Tibial artery (tissue), 4 donors: ENCODE measurements around the gene CFI.

ENCODE experiments used
- DNase-seq, 2 donors: peaks; one replicate each; pipeline ENCODE4 v3.0.0-alpha.2; 2019
- H3K27ac ChIP-seq, 2 donors: fragments of 200-600 bp; sonication (generic) in 1 of 2; 1 replicate in 1 of 2; 2 replicates in 1 of 2; pipeline ENCODE4 v1.5.1; 2018 to 2019; ENCODE audit warnings: mild to moderate bottlenecking in 1 of 2
- H3K27me3 ChIP-seq, 2 donors: fragments of 200-600 bp; sonication (generic) in 1 of 2; one replicate each; pipeline versions ENCODE4 v1.5.1 to v1.6.0; 2016 to 2019
- H3K36me3 ChIP-seq, 3 donors: fragments of 200-600 bp; sonication (generic) in 2 of 3; one replicate each; pipeline ENCODE4 v1.5.1; 2016 to 2019; ENCODE audit warnings: mild to moderate bottlenecking in 2 of 3
- H3K4me1 ChIP-seq, 4 donors: fragments of 200-600 bp; sonication (generic) in 2 of 4; 1 replicate in 3 of 4; 2 replicates in 1 of 4; pipeline ENCODE4 v1.5.1; 2016 to 2019
- H3K4me3 ChIP-seq, 2 donors: fragments of 200-600 bp; sonication (generic) in 1 of 2; 1 replicate in 1 of 2; 2 replicates in 1 of 2; pipeline ENCODE4 v1.5.1; 2018 to 2019; ENCODE audit warnings: mild to moderate bottlenecking in 2 of 2
- H3K9me3 ChIP-seq, 3 donors: fragments of 200-600 bp; sonication (generic) in 1 of 3; one replicate each; pipeline ENCODE4 v1.5.1; 2016 to 2019
- intact Hi-C: fragments of 100-400 bp; cut with DNase I; formaldehyde crosslinking; loops from one replicate; pipeline ENCODE4 v1.15.0; 2023; ENCODE audit warnings: low total_unique reads
- TF ChIP-seq, protein P1 (sequence below), 2 experiments: fragments of 200-600 bp in 1 of 2; fragments of 450-650 bp in 1 of 2; IDR thresholded peaks; one replicate each; pipeline ENCODE4 v1.5.1; 2017 to 2019; ENCODE audit warnings: antibody characterized with exemption in 2 of 2, mild to moderate bottlenecking in 1 of 2, moderate library complexity in 1 of 2

The CFI gene

DNA sequence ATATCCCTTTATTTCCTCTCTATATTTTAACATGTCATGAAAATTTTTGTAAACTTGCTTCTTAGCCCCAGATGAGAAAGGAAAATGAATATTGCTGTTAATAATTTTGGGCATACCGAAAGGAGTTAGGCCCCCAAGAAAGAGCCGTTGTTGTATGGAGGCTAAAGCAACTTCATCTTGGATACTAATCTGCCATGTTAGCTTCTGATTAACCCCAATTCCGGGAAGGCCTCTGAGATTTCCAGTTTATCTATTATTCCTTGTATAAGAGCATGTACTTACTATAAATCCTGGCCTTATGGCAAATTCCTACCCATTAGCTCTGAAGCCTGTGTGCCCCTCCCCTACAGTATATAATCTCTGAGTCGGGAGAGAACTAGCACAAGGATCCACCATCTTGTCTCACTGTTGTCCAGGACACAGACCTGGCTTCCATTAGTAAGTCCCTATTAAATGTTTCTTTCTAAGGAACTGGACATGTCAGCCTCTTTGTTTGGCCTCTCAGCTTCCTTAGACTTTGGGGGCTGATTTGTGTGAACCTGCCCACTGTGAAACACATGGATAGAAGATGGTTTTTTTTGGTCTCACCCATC, 51.1 kb downstream of the CFI start:
- no peaks in the 10 kb centered on the region for H3K9me3 ChIP-seq
- TF ChIP-seq, protein P1, sequence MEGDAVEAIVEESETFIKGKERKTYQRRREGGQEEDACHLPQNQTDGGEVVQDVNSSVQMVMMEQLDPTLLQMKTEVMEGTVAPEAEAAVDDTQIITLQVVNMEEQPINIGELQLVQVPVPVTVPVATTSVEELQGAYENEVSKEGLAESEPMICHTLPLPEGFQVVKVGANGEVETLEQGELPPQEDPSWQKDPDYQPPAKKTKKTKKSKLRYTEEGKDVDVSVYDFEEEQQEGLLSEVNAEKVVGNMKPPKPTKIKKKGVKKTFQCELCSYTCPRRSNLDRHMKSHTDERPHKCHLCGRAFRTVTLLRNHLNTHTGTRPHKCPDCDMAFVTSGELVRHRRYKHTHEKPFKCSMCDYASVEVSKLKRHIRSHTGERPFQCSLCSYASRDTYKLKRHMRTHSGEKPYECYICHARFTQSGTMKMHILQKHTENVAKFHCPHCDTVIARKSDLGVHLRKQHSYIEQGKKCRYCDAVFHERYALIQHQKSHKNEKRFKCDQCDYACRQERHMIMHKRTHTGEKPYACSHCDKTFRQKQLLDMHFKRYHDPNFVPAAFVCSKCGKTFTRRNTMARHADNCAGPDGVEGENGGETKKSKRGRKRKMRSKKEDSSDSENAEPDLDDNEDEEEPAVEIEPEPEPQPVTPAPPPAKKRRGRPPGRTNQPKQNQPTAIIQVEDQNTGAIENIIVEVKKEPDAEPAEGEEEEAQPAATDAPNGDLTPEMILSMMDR (IDR thresholded peaks at IDR 0.05), result no peak
- H3K4me1 ChIP-seq, result no peaks in the 10 kb centered on the region
- no peak overlapping the region for H3K4me3 ChIP-seq
- no peaks in the 10 kb centered on the region for H3K27me3 ChIP-seq
- no peak for DNase-seq
- no peaks in the 10 kb centered on the region for H3K36me3 ChIP-seq
- no peak overlapping the region for H3K27ac ChIP-seq
- intact Hi-C loops, result no loop called here

DNA sequence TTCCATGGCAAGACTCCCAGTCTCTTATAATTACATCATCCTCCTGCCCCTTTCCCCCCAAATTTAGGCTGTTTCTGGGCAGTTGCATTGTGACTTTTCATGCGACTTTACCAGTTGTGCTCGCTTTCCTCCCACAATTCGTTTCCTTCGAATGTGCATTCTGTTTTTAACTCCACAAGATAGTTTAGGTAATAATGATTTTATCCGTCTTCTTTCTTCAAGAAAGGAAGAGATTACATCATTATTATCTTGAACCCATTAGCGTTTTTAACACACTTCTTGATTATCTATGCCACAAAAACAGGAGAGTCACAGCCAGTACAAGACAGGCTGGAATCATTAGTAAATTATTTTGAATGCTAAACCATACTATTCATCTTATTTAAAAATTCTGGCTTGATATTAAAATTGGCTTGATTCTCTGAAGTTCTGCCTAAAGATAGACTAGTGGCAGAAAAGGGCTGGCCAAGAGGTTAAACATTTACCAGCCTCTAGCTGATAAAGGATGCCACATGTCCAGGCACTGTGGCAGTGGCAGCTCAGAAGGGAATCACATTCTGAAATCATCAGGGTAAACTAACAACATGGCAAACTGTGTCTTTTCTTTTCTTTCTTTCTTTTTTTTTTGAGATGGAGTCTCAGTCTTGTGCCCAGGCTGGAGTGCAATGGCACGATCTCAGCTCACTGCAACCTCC, 52.3 kb downstream of the CFI start:
- Histone ChIP-seq H3K4me1 (no peaks in the 10 kb centered on the region), H3K27ac (no peak overlapping the region), H3K4me3 (no peak overlapping the region), H3K36me3 (no peaks in the 10 kb centered on the region), H3K27me3 (no peaks in the 10 kb centered on the region), H3K9me3 (no peaks in the 10 kb centered on the region)
- no peak for DNase-seq
- TF ChIP-seq, protein P1 (IDR thresholded peaks at IDR 0.05), result no peak
- intact Hi-C loops, result no loop called here

DNA sequence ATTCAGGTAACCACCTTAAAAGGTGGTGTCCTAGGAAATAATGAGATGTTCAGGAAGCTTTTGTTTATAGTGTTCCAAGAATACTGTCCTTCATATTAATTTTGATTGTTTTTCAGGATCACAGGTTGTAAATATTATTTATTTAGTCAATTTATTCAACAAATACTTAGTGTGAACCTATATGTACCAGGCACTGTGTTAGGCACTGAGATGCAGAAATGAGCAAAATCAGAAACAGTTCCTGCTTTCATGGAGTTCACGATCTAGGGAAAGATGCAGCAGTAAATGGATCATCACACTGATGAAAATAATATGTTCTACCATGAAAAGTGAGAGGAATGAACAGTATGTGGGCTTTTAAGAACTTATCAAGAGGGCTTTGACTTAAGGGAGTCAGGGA, 53.7 kb downstream of the CFI start:
- Histone ChIP-seq H3K27ac (no peak overlapping the region), H3K36me3 (no peaks in the 10 kb centered on the region), H3K4me3 (no peak overlapping the region), H3K9me3 (no peaks in the 10 kb centered on the region), H3K4me1 (no peaks in the 10 kb centered on the region), H3K27me3 (no peaks in the 10 kb centered on the region)
- TF ChIP-seq, protein P1 (IDR thresholded peaks at IDR 0.05), result no peak
- intact Hi-C loops, result no loop called here
- no peak for DNase-seq

GRCh38 chr4:109746728-109747127, 55.1 kb downstream of the CFI start:
- no peaks in the 10 kb centered on the region for H3K9me3 ChIP-seq
- no peak for DNase-seq
- H3K27ac ChIP-seq, result no peak overlapping the region
- TF ChIP-seq, protein P1 (IDR thresholded peaks at IDR 0.05), result no peak
- intact Hi-C loops, result no loop called here
- no peaks in the 10 kb centered on the region for H3K27me3 ChIP-seq
- H3K4me1 ChIP-seq, result no peaks in the 10 kb centered on the region
- no peak overlapping the region for H3K4me3 ChIP-seq
- H3K36me3 ChIP-seq, result no peaks in the 10 kb centered on the region

- Histone ChIP-seq H3K27me3 (no peaks in the 10 kb centered on the region), H3K4me1 (no peaks in the 10 kb centered on the region), H3K9me3 (no peaks in the 10 kb centered on the region), H3K27ac (no peak overlapping the region), H3K4me3 (no peak overlapping the region), H3K36me3 (no peaks in the 10 kb centered on the region)
- TF ChIP-seq, protein P1 (IDR thresholded peaks at IDR 0.05), result no peak
- intact Hi-C loops, result no loop called here
- no peak for DNase-seq
Measured at GRCh38 chr4:109745830-109746229, 56.0 kb downstream of the CFI start.
